Cardiac septum (tissue), 1 donor: ENCODE measurements around the gene COPB1. TPM values are rescaled to one million over a fixed set of nuclear protein-coding genes. Genes with fewer than 3 reads are reported as not detected.
"Not testable (repeated sequence)": the region's sequence is repeated elsewhere in the genome, so short reads cannot be mapped to it uniquely, and the experiment has no call there.

Experiments used
- DNase-seq: peaks from one replicate; pipeline ENCODE4 v3.0.0-alpha.2; 2020; ENCODE audit warnings: low spot score
- intact Hi-C: fragments of 100-400 bp; cut with DNase I; formaldehyde crosslinking; loops from one replicate; pipeline ENCODE4 v1.14.0; 2022
- long read RNA-seq: library from polyadenylated mRNA; unstranded; transcript quantifications from one replicate; pipeline ENCODE4 v2.0.0, GENCODE V29; 2021
- total RNA-seq: library from RNA; stranded (reverse); fragmentation: NEBNext Ultra II Directional; extraction: Animal tissue kit (Norgen Biotek cat#: 25700); gene quantifications from one replicate; pipeline ENCODE4 v1.2.1, GENCODE V29; 2021
- donor health status: DM: no; HTN: no; CAD: no.

The COPB1 gene
- total RNA-seq, result 61.4 TPM
- long read RNA-seq, transcript COPB1-202 (22 exons, 3,382 nt), result major isoform, 26 of 50 reads
- long read RNA-seq, partial matches to known transcripts, result 15 of 50 reads
- long read RNA-seq, other reads (novel, unspliced or antisense), result 8 of 50 reads

DNA sequence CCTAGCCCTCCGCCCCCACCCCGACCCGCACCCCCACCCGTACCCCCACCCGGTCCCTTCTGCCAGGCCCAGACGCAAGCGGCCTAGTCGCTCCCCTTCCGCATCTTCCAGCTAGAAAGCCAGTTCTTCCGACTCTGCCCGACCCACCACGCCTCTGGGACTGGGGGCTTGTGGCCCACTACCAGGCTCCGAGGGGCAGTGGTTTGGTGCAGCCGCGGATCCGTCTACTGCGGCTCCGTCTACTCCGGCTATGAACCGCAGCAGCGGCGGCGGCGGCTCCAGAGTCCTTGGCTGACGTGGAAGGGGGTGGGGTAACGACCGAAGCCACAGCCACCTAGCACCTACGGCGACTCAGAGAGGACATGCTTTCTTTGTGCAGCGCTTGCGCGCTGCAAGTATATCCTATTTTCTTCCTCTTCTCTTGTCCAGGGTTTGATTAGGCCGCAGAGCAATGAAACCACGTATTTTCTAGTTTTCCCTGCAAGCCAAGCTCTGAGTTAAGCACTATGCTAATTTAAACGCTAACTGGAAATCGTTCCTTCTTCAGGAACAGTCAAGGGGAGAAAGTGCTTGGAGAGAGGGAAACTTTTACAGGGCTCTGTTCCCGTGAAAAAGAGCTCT lies at the start of gene COPB1:
Gene COPB1 (minus strand): TSS at position 252 of the 621 bp plus-strand sequence. CDS start 883 bp downstream, outside the sequence.
- DNase-seq, result peak; percentile 97
- intact Hi-C loops, result loop anchor here (1.0 kb wide), 1 partner anchor 21 kb away; the partner anchor contains the start of gene PSMA1

GRCh38 chr11:14547440-14547839 lies 47.8 kb upstream of the COPB1 start:
- intact Hi-C loops, result no loop called here
- DNase-seq, result no peak

DNA sequence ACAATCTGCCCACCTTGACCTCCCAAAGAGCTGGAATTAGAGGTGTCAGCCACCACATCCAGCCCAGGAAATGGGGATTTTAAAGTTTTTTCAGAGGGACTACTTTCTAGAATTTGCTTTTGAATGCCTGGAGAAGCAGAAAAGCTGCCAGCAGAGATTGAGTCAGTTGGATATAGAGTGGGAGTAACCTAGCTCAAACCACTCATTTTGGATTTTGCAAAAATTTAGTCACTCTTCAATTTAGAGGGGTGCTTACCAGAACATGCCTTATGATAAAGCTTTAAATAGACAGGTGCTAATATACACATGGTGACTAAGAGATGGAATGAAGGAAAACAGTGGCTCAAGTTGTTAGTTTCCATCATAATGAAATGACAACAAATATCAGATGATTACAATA lies 47.1 kb upstream of the COPB1 start:
- intact Hi-C loops, result no loop called here
- DNase-seq, result no peak

DNA sequence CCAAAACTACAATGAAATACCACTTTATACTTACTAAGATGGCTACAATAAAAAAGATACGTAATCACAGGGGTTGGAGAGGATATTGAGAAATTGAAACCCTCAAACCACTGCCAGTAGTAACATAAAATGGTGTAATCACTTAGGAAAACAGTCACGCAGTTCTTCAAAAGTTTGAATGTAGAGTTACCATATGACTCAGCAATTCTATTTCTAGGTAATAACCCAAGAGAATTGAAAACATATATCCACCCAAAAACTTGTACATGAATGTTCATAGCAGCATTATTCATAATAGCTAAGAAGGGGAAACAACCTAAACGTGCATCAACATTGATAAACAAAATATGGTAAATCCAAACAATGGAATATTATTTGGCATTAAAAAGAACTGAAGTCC lies 45.0 kb upstream of the COPB1 start:
- intact Hi-C loops, result no loop called here
- no peak for DNase-seq

GRCh38 chr11:14543260-14543659 lies 43.6 kb upstream of the COPB1 start:
- intact Hi-C loops, result no loop called here
- no peak for DNase-seq

DNA sequence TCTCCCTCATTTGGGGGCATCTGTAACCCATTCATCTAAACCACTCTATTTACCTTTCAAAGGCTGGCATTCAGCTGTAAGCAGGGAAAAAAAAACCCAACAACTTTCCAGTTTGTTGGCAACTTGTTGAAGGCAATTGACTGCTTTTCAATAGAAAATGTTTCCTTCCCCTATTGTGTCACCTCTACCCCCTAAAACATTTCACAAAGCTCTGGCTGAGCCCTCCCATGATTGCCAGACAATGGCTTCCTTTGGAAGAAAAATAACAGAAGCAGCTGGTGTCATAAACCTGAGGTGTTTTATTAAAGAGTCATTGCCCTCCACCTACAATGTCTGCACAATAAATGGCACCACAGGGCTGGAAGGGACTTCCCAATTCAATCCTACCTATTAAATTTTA lies 42.7 kb upstream of the COPB1 start:
- DNase-seq, result no peak
- intact Hi-C loops, result no loop called here

GRCh38 chr11:14541192-14541947 lies 41.8 kb upstream of the COPB1 start:
- intact Hi-C loops, result no loop called here
- DNase-seq, result no peak

DNA sequence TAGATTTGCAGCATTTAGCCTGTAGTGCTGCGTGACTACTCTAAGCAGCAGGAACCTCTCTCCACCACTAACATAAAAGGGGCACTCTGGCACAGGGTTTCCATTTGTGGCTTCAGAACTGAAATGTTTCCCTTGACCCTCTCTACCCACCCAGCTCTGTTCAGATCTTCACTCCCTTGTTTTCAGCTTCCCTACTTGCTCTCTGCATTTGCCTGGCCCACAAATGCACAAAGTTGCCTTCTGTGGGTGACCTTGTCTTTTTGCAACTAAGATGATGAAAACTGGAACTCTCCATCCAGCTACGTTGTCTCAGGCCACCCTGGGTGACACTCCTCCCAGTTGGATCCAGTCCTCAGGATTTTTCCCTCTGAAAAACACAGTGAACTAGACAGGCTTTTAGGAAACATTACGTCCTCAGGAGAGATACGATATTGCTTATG lies 40.4 kb upstream of the COPB1 start:
- DNase-seq, result no peak
- intact Hi-C loops, result loop anchor here (5.0 to 10.0 kb wide), 4 partner anchors 102 to 535 kb away; partner anchors contain the start of genes CALCB, CYP2R1 and PDE3B

GRCh38 chr11:14538926-14539554 lies 39.4 kb upstream of the COPB1 start:
- no peak for DNase-seq
- intact Hi-C loops, result loop anchor here (5.0 to 10.0 kb wide), 4 partner anchors 103 to 536 kb away; partner anchors contain the start of genes CALCB, CYP2R1 and PDE3B

GRCh38 chr11:14538271-14538925 lies 38.8 kb upstream of the COPB1 start:
- intact Hi-C loops, result loop anchor here (5.0 to 10.0 kb wide), 4 partner anchors 104 to 536 kb away; partner anchors contain the start of genes CALCB, CYP2R1 and PDE3B

GRCh38 chr11:14537134-14537599 lies 37.6 kb upstream of the COPB1 start:
- DNase-seq, result no peak
- intact Hi-C loops, result loop anchor here (5.0 to 10.0 kb wide), 4 partner anchors 105 to 538 kb away; partner anchors contain the start of genes CALCB, CYP2R1 and PDE3B

More at GRCh38 chr11:14538271-14538925, 38.8 kb upstream of the COPB1 start:
- no peak for DNase-seq

- DNase-seq, result not testable (repeated sequence)
- intact Hi-C loops, result loop anchor here (5.0 to 10.0 kb wide), 4 partner anchors 107 to 540 kb away; partner anchors contain the start of genes CALCB, CYP2R1 and PDE3B
These were observed 35.6 kb upstream of the COPB1 start for GRCh38 chr11:14535166-14535565.

- no peak for DNase-seq
- intact Hi-C loops, result loop anchor here (10.0 kb wide), 1 partner anchor 545 kb away; the partner anchor contains the start of gene CALCB
These were observed 30.3 kb upstream of the COPB1 start for GRCh38 chr11:14529951-14530350.

- DNase-seq, result no peak
- intact Hi-C loops, result no loop called here
These were observed 29.7 kb upstream of the COPB1 start for GRCh38 chr11:14529321-14529720.

DNA sequence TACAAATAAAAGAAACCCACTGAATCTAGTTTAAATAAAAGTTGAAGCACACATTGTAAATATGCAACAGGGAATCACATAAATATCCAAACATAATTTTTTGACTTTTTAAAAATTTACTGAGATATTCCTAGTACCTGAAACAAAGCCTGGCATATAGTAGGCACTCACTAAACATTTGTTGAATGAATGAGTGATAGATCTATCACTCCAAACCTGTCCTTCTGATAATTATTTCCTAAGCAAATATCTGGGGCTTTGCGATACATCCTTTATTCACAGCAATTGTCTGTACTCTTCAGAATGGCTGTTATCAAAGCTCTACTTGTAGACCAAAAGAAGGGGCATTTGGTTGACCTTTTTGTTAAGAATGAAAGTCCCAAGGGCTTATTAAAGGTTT lies 23.2 kb upstream of the COPB1 start:
- intact Hi-C loops, result no loop called here
- no peak for DNase-seq

- intact Hi-C loops, result no loop called here
- DNase-seq, result no peak
These were observed 22.6 kb upstream of the COPB1 start for GRCh38 chr11:14522245-14522644.

- DNase-seq, result no peak
- intact Hi-C loops, result loop anchor here (1.0 kb wide), 1 partner anchor 20 kb away; no protein-coding TSS in a partner anchor
These were observed 21.1 kb upstream of the COPB1 start for GRCh38 chr11:14520747-14521151.

DNA sequence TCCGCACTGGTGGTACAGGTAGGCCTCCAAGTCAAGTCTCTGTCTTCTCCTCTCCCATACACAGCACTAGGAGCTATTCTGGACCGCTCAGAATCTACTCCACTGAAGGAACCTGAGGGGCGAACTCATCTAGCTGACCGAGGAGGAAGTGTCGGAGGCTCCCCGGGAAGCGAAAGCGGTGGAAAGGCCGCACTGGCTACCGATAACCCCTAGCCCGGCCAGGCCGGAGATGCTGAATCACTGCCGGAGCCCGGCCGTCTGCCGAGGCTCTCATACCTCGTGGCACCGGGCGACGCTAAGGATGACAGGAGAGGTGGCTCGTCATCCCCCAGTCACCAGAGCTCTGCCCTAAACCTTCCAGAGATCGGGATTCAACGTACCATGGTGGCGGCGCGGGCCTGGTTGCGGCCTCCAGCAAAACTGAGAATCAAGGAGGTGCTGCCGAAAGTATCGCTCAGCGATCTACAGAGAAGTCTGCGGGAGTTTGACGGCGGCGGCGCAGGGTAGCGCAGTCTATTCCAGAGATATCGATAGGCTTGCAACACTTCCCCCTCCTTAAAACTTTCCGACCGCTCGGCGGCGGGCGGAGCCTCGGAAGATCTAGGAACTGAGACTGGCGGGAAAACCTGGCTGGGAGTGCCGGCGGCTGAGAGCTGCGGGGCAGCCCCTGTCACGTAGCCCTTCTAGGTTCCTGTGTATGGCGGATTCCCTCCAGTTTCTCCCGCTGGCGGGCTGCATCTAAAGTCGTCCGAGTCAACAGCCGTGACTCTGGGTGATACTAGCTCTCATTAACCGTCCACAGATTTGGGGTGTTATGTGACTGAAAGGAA lies 20.5 kb upstream of the COPB1 start, which contains the start of gene PSMA1:
Gene PSMA1 (minus strand): TSS at position 470 of the 830 bp plus-strand sequence. CDS start 87 bp downstream, at position 383.
- peak; percentile 98 for DNase-seq
- intact Hi-C loops, result loop anchor here (1.0 kb wide), 1 partner anchor 20 kb away; no protein-coding TSS in a partner anchor
